GM10847 (cell line): ENCODE results near the gene MSH6.

Experiments used
- POLR2A ChIP-seq: IDR thresholded peaks from 2 replicates; pipeline ENCODE4 v1.6.1; 2011; ENCODE audit not compliant: insufficient read length; ENCODE audit errors: extremely low read depth

MSH6 gene

GRCh38 chr2:47809903-47810302, 27.0 kb downstream of the MSH6 start:
- no peak for TF ChIP-seq POLR2A

- TF ChIP-seq POLR2A: no peak
Observed at GRCh38 chr2:47810850-47811249, 27.9 kb downstream of the MSH6 start.

- TF ChIP-seq POLR2A: no peak
Observed at GRCh38 chr2:47811668-47812067, 28.7 kb downstream of the MSH6 start.

GRCh38 chr2:47815764-47816163, 32.8 kb downstream of the MSH6 start:
- no peak for TF ChIP-seq POLR2A

GRCh38 chr2:47818777-47819176, 35.8 kb downstream of the MSH6 start:
- TF ChIP-seq POLR2A: no peak

- no peak for TF ChIP-seq POLR2A
Observed at GRCh38 chr2:47819834-47820233, 36.9 kb downstream of the MSH6 start.

- no peak for TF ChIP-seq POLR2A
Observed at GRCh38 chr2:47822518-47822917, 39.6 kb downstream of the MSH6 start.

- TF ChIP-seq POLR2A: no peak
Observed at GRCh38 chr2:47833516-47833968, 50.6 kb downstream of the MSH6 start.

GRCh38 chr2:47838249-47838648, 55.3 kb downstream of the MSH6 start:
- TF ChIP-seq POLR2A: no peak

GRCh38 chr2:47838686-47839085, 55.7 kb downstream of the MSH6 start:
- TF ChIP-seq POLR2A: no peak

- no peak for TF ChIP-seq POLR2A
Observed at GRCh38 chr2:47842846-47843245, 59.9 kb downstream of the MSH6 start.

GRCh38 chr2:47843407-47843806, 60.5 kb downstream of the MSH6 start:
- no peak for TF ChIP-seq POLR2A

- TF ChIP-seq POLR2A: no peak
Observed at GRCh38 chr2:47844162-47844561, 61.2 kb downstream of the MSH6 start.

GRCh38 chr2:47849368-47849767, 66.4 kb downstream of the MSH6 start:
- no peak for TF ChIP-seq POLR2A

GRCh38 chr2:47850198-47850597, 67.3 kb downstream of the MSH6 start:
- TF ChIP-seq POLR2A: no peak
